Measurements from ENCODE around the gene ARID1B. TPM values are rescaled to one million over a fixed set of nuclear protein-coding genes. Genes with fewer than 3 reads are reported as not detected.
"Not testable (repeated sequence)": the region's sequence is repeated elsewhere in the genome, so short reads cannot be mapped to it uniquely, and the experiment has no call there.

Gene ARID1B
- total RNA-seq, 2 donors from 2014 or later = 53.1 to 69.5 TPM

GRCh38 chr6:156933201-156934068 is 156.3 kb downstream of the ARID1B start:
- H3K36me3 Mint-ChIP-seq = peaks cover 0 to 19% of the 10 kb centered on the region in 2 donors
- no peak overlapping the region for H3K27ac Mint-ChIP-seq
- H3K9me3 Mint-ChIP-seq = no peaks in the 10 kb centered on the region
- DNase-seq (ENCODE audit: low spot score in 2 of 2) = no peak
- ATAC-seq = no peak

GRCh38 chr6:156934069-156934460 is 156.9 kb downstream of the ARID1B start:
- H3K9me3 Mint-ChIP-seq = no peaks in the 10 kb centered on the region

GRCh38 chr6:156935000-156935399 is 157.8 kb downstream of the ARID1B start:
- Mint-ChIP-seq H3K27ac (no peak overlapping the region), H3K9me3 (no peaks in the 10 kb centered on the region), H3K36me3 (peaks cover 0 to 15% of the 10 kb centered on the region in 2 donors)
- ATAC-seq (no peak), DNase-seq (ENCODE audit: low spot score in 2 of 2) (no peak)

More at GRCh38 chr6:156934069-156934460, 156.9 kb downstream of the ARID1B start:
- DNase-seq (ENCODE audit: low spot score in 2 of 2) (no peak), ATAC-seq (no peak)
- Mint-ChIP-seq H3K27ac (no peak overlapping the region), H3K36me3 (peaks cover 0 to 19% of the 10 kb centered on the region in 2 donors)

- Mint-ChIP-seq H3K9me3 (no peaks in the 10 kb centered on the region), H3K27ac (no peak overlapping the region), H3K36me3 (peaks cover 0 to 10% of the 10 kb centered on the region in 2 donors)
- DNase-seq (ENCODE audit: low spot score in 2 of 2) (no peak), ATAC-seq (no peak)
Measured at GRCh38 chr6:156938143-156938542, 161.0 kb downstream of the ARID1B start.

GRCh38 chr6:156940221-156940620 is 163.0 kb downstream of the ARID1B start:
- Mint-ChIP-seq H3K27ac (no peak overlapping the region), H3K36me3 (peaks cover 0 to 8% of the 10 kb centered on the region in 2 donors), H3K9me3 (no peaks in the 10 kb centered on the region)
- DNase-seq (ENCODE audit: low spot score in 2 of 2) (no peak), ATAC-seq (no peak)

- no peak for DNase-seq (ENCODE audit: low spot score in 2 of 2)
- ATAC-seq = no peak
- Mint-ChIP-seq H3K27ac (no peak overlapping the region), H3K36me3 (peaks cover 0 to 7% of the 10 kb centered on the region in 2 donors), H3K9me3 (no peaks in the 10 kb centered on the region)
Measured at GRCh38 chr6:156942266-156942665, 165.1 kb downstream of the ARID1B start.

- ATAC-seq (no peak), DNase-seq (ENCODE audit: low spot score in 2 of 2) (no peak)
- H3K36me3 Mint-ChIP-seq = peaks cover 0 to 7% of the 10 kb centered on the region in 2 donors
- H3K27ac Mint-ChIP-seq = peak overlapping the region in 1 of 2 donors; percentile 9
- no peaks in the 10 kb centered on the region for H3K9me3 Mint-ChIP-seq
Measured at GRCh38 chr6:156943166-156943565, 166.0 kb downstream of the ARID1B start.

- DNase-seq (ENCODE audit: low spot score in 2 of 2) (no peak), ATAC-seq (no peak)
- no peaks in the 10 kb centered on the region for H3K9me3 Mint-ChIP-seq
- H3K27ac Mint-ChIP-seq = no peak overlapping the region
- H3K36me3 Mint-ChIP-seq = peaks cover 0 to 7% of the 10 kb centered on the region in 2 donors
Measured at GRCh38 chr6:156943816-156944215, 166.6 kb downstream of the ARID1B start.

- DNase-seq (ENCODE audit: low spot score in 2 of 2) = no peak
Measured at GRCh38 chr6:156944412-156944811, 167.2 kb downstream of the ARID1B start.

GRCh38 chr6:156945789-156946172 is 168.6 kb downstream of the ARID1B start:
- not testable (repeated sequence) for DNase-seq (ENCODE audit: low spot score in 2 of 2); H3K36me3 Mint-ChIP-seq; H3K9me3 Mint-ChIP-seq; ATAC-seq
- H3K27ac Mint-ChIP-seq = peak overlapping the region in 1 of 2 donors; percentile 26

More at GRCh38 chr6:156944412-156944811, 167.2 kb downstream of the ARID1B start:
- H3K36me3 Mint-ChIP-seq = peaks cover 0 to 7% of the 10 kb centered on the region in 2 donors
- no peak for ATAC-seq
- no peaks in the 10 kb centered on the region for H3K9me3 Mint-ChIP-seq
- no peak overlapping the region for H3K27ac Mint-ChIP-seq

- Mint-ChIP-seq H3K36me3 (peaks cover 0 to 7% of the 10 kb centered on the region in 2 donors), H3K9me3 (no peaks in the 10 kb centered on the region), H3K27ac (no peak overlapping the region)
- no peak for ATAC-seq
- DNase-seq (ENCODE audit: low spot score in 2 of 2) = no peak
Measured at GRCh38 chr6:156946370-156946936, 169.3 kb downstream of the ARID1B start.

- DNase-seq (ENCODE audit: low spot score in 2 of 2) = no peak
- Mint-ChIP-seq H3K9me3 (no peaks in the 10 kb centered on the region), H3K36me3 (peaks cover 0 to 7% of the 10 kb centered on the region in 2 donors), H3K27ac (no peak overlapping the region)
- no peak for ATAC-seq
Measured at GRCh38 chr6:156948277-156948676, 171.1 kb downstream of the ARID1B start.

GRCh38 chr6:156948807-156949206 is 171.6 kb downstream of the ARID1B start:
- ATAC-seq = peak; percentile 73 to 82
- H3K9me3 Mint-ChIP-seq = no peaks in the 10 kb centered on the region
- H3K36me3 Mint-ChIP-seq = peaks cover 0 to 7% of the 10 kb centered on the region in 2 donors
- peak overlapping the region in 1 of 2 donors; percentile 30 for H3K27ac Mint-ChIP-seq
- DNase-seq (ENCODE audit: low spot score in 2 of 2) = no peak

GRCh38 chr6:156949376-156949775 is 172.2 kb downstream of the ARID1B start:
- Mint-ChIP-seq H3K36me3 (peaks cover 0 to 7% of the 10 kb centered on the region in 2 donors), H3K27ac (peak overlapping the region in 1 of 2 donors; percentile 30), H3K9me3 (no peaks in the 10 kb centered on the region)
- DNase-seq (ENCODE audit: low spot score in 2 of 2) (no peak), ATAC-seq (no peak)

- no peaks in the 10 kb centered on the region for H3K9me3 Mint-ChIP-seq
- peaks cover 0 to 7% of the 10 kb centered on the region in 2 donors for H3K36me3 Mint-ChIP-seq
- ATAC-seq = no peak
- H3K27ac Mint-ChIP-seq = no peak overlapping the region
- DNase-seq (ENCODE audit: low spot score in 2 of 2) = no peak
Measured at GRCh38 chr6:156950084-156950483, 172.9 kb downstream of the ARID1B start.

GRCh38 chr6:156950531-156950930 is 173.4 kb downstream of the ARID1B start:
- no peak for ATAC-seq
- H3K36me3 Mint-ChIP-seq = peaks cover 0 to 3% of the 10 kb centered on the region in 2 donors
- H3K27ac Mint-ChIP-seq = no peak overlapping the region
- no peak for DNase-seq (ENCODE audit: low spot score in 2 of 2)
- H3K9me3 Mint-ChIP-seq = no peaks in the 10 kb centered on the region

- peak overlapping the region in 1 of 2 donors; percentile 1 for H3K27ac Mint-ChIP-seq
- H3K9me3 Mint-ChIP-seq = no peaks in the 10 kb centered on the region
- ATAC-seq (no peak), DNase-seq (ENCODE audit: low spot score in 2 of 2) (no peak)
- H3K36me3 Mint-ChIP-seq = no peaks in the 10 kb centered on the region
Measured at GRCh38 chr6:156952401-156952800, 175.2 kb downstream of the ARID1B start.
